CD8-positive, alpha-beta memory T cell (primary cell): Measurements from ENCODE around the gene PRM1. TPM values are rescaled to one million over a fixed set of nuclear protein-coding genes. Genes with fewer than 3 reads are reported as not detected.

Experiments used
- CTCF ChIA-PET: fragments of 350-600 bp; sonication (Branson Sonifier 250); formaldehyde crosslinking; loops from one replicate; lab custom pipeline; 2021; ENCODE audit warnings: antibody characterized with exemption; lab: Charles Lee
- POLR2A ChIA-PET: fragments of 350-600 bp; sonication (Branson Sonifier 250); formaldehyde crosslinking; loops from one replicate; lab custom pipeline; 2021; ENCODE audit warnings: antibody characterized with exemption; lab: Charles Lee
- DNase-seq, 5 donors: peaks; one replicate each; pipeline versions ENCODE4 v3.0.0 to v3.0.0-alpha.2; 2020 to 2022; ENCODE audit warnings: mixed read lengths in 1 of 5
- H3K27ac ChIP-seq: one replicate; pipeline ENCODE4 v1.7.0; 2013; ENCODE audit warnings: low read depth, mild to moderate bottlenecking, low read length, moderate library complexity
- H3K27me3 ChIP-seq: 2 replicates; pipeline ENCODE4 v1.7.0; 2013; ENCODE audit warnings: low read length, mild to moderate bottlenecking; ENCODE audit not compliant: insufficient read depth, poor library complexity, severe bottlenecking
- H3K36me3 ChIP-seq: 2 replicates; pipeline ENCODE4 v1.7.0; 2013; ENCODE audit warnings: mild to moderate bottlenecking, low read length, moderate library complexity; ENCODE audit not compliant: insufficient read depth
- H3K4me1 ChIP-seq: 2 replicates; pipeline ENCODE4 v1.7.0; 2013; ENCODE audit warnings: mild to moderate bottlenecking, low read length, moderate library complexity; ENCODE audit not compliant: insufficient read depth
- H3K4me3 ChIP-seq: 2 replicates; pipeline ENCODE4 v1.7.0; 2013; ENCODE audit warnings: mild to moderate bottlenecking, low read length
- H3K9me3 ChIP-seq: 2 replicates; pipeline ENCODE4 v1.7.0; 2013; ENCODE audit warnings: mild to moderate bottlenecking, low read length
- H3K27ac Mint-ChIP-seq, 8 donors: one replicate each; pipeline ENCODE4 v1.8.0; 2020 to 2021; ENCODE audit warnings: mixed read lengths in 8 of 8, mild to moderate bottlenecking in 6 of 8, inconsistent platforms in 3 of 8, moderate library complexity in 3 of 8
- H3K27me3 Mint-ChIP-seq, 2 donors: one replicate each; pipeline ENCODE4 v1.8.0; 2020 to 2021; ENCODE audit warnings: mixed read lengths in 2 of 2, mild to moderate bottlenecking in 1 of 2, moderate library complexity in 1 of 2
- H3K36me3 Mint-ChIP-seq, 3 donors: one replicate each; pipeline ENCODE4 v1.8.0; 2020 to 2021; ENCODE audit warnings: mixed read lengths in 3 of 3, inconsistent platforms in 1 of 3, mild to moderate bottlenecking in 1 of 3
- H3K4me1 Mint-ChIP-seq, 3 donors: one replicate each; pipeline ENCODE4 v1.8.0; 2020 to 2021; ENCODE audit warnings: mixed read lengths in 3 of 3, inconsistent platforms in 1 of 3, mild to moderate bottlenecking in 1 of 3
- H3K4me3 Mint-ChIP-seq, 7 donors: one replicate each; pipeline ENCODE4 v1.8.0; 2020 to 2021; ENCODE audit warnings: mixed read lengths in 7 of 7, mild to moderate bottlenecking in 6 of 7, moderate library complexity in 4 of 7, inconsistent platforms in 2 of 7
- H3K9me3 Mint-ChIP-seq, 5 donors: one replicate each; pipeline ENCODE4 v1.8.0; 2020 to 2022; ENCODE audit warnings: mixed read lengths in 5 of 5, mild to moderate bottlenecking in 3 of 5, moderate library complexity in 2 of 5, inconsistent platforms in 1 of 5
- polyA plus RNA-seq: library from polyadenylated mRNA; unstranded; fragments of 300-500 nt; fragmentation: Illumina TruSeq; gene quantifications from one replicate; pipeline ENCODE4 v1.2.3, GENCODE V29; 2021
- total RNA-seq, 2 experiments: library from RNA; stranded (reverse); gene quantifications; one replicate each; pipeline ENCODE4 v1.2.3, GENCODE V29; 2021

The PRM1 gene
- total and polyA plus RNA-seq, 3 experiments from 2014 or later: not detected

- H3K4me3 ChIP-seq: no peak overlapping the region
- no peaks in the 10 kb centered on the region for H3K36me3 ChIP-seq
- H3K9me3 Mint-ChIP-seq: no peaks in the 10 kb centered on the region
- no peaks in the 10 kb centered on the region for H3K27me3 Mint-ChIP-seq
- peaks cover 28 to 50% (median 44%) of the 10 kb centered on the region in 3 donors for H3K4me1 Mint-ChIP-seq
- peak in 3 of 5 donors; percentile 62 to 73 (median 72) for DNase-seq
- H3K36me3 Mint-ChIP-seq: peaks cover 0 to 1% (median 0%) of the 10 kb centered on the region in 3 donors
- H3K4me1 ChIP-seq: peaks cover 27% of the 10 kb centered on the region
- CTCF ChIA-PET: interaction anchor here (0.9 to 3.2 kb wide), 3 partner anchors 13 to 56 kb away, joined by 3 to 8 read pairs (median 5); partner anchors contain the start of gene SOCS1
- POLR2A ChIA-PET: interaction anchor here (0.8 kb wide), 1 partner anchor 55 kb away, joined by 3 read pairs; the partner anchor contains the start of gene SOCS1
- H3K4me3 Mint-ChIP-seq: peak overlapping the region; percentile 52 to 90 (median 73)
- no peaks in the 10 kb centered on the region for H3K9me3 ChIP-seq
- no peak overlapping the region for H3K27ac ChIP-seq
- peak overlapping the region; percentile 21 to 95 (median 90) for H3K27ac Mint-ChIP-seq
- no peaks in the 10 kb centered on the region for H3K27me3 ChIP-seq
Observed at GRCh38 chr16:11310997-11311561, 29.9 kb upstream of the PRM1 start.

- DNase-seq: no peak
- POLR2A ChIA-PET: interaction anchor here (0.8 kb wide), 1 partner anchor 55 kb away, joined by 3 read pairs; the partner anchor contains the start of gene SOCS1
- Mint-ChIP-seq H3K4me1 (peaks cover 28 to 50% (median 44%) of the 10 kb centered on the region in 3 donors), H3K4me3 (peak overlapping the region in 2 of 7 donors; percentile 77 to 90), H3K27me3 (no peaks in the 10 kb centered on the region), H3K27ac (peak overlapping the region in 7 of 8 donors; percentile 21 to 95 (median 90)), H3K9me3 (no peaks in the 10 kb centered on the region), H3K36me3 (peaks cover 0 to 1% (median 0%) of the 10 kb centered on the region in 3 donors)
- Histone ChIP-seq H3K4me1 (peaks cover 27% of the 10 kb centered on the region), H3K36me3 (no peaks in the 10 kb centered on the region), H3K4me3 (no peak overlapping the region), H3K27me3 (no peaks in the 10 kb centered on the region), H3K9me3 (no peaks in the 10 kb centered on the region), H3K27ac (no peak overlapping the region)
- CTCF ChIA-PET: interaction anchor here (0.9 to 3.2 kb wide), 3 partner anchors 12 to 55 kb away, joined by 3 to 8 read pairs (median 5); partner anchors contain the start of gene SOCS1
Observed at GRCh38 chr16:11310634-11310977, 29.5 kb upstream of the PRM1 start.

GRCh38 chr16:11309895-11310633, 28.9 kb upstream of the PRM1 start:
- peaks cover 0 to 1% (median 0%) of the 10 kb centered on the region in 3 donors for H3K36me3 Mint-ChIP-seq
- ChIA-PET POLR2A (interaction anchor here (0.8 kb wide), 1 partner anchor 54 kb away, joined by 3 read pairs; the partner anchor contains the start of gene SOCS1), CTCF (interaction anchor here (0.9 to 3.2 kb wide), 2 partner anchors 12 to 55 kb away, joined by 5 to 8 read pairs; partner anchors contain the start of gene SOCS1)
- peaks cover 0 to 1% of the 10 kb centered on the region in 2 donors for H3K27me3 Mint-ChIP-seq
- no peak overlapping the region for H3K4me3 ChIP-seq
- no peak overlapping the region for H3K27ac ChIP-seq
- H3K4me1 ChIP-seq: peaks cover 27% of the 10 kb centered on the region
- H3K4me1 Mint-ChIP-seq: peaks cover 28 to 50% (median 44%) of the 10 kb centered on the region in 3 donors
- H3K9me3 ChIP-seq: no peaks in the 10 kb centered on the region
- DNase-seq: no peak
- peak overlapping the region in 1 of 7 donors; percentile 74 for H3K4me3 Mint-ChIP-seq
- H3K27ac Mint-ChIP-seq: peak overlapping the region in 4 of 8 donors; percentile 2 to 95 (median 54)
- H3K9me3 Mint-ChIP-seq: no peaks in the 10 kb centered on the region
- H3K36me3 ChIP-seq: no peaks in the 10 kb centered on the region
- H3K27me3 ChIP-seq: no peaks in the 10 kb centered on the region

- no peaks in the 10 kb centered on the region for H3K27me3 ChIP-seq
- no peak overlapping the region for H3K27ac ChIP-seq
- Mint-ChIP-seq H3K4me3 (no peak overlapping the region), H3K4me1 (peaks cover 25 to 50% (median 43%) of the 10 kb centered on the region in 3 donors), H3K27me3 (peaks cover 0 to 4% of the 10 kb centered on the region in 2 donors), H3K9me3 (no peaks in the 10 kb centered on the region), H3K27ac (peak overlapping the region in 1 of 8 donors; percentile 54), H3K36me3 (peaks cover 0 to 1% (median 0%) of the 10 kb centered on the region in 3 donors)
- peaks cover 27% of the 10 kb centered on the region for H3K4me1 ChIP-seq
- no peak overlapping the region for H3K4me3 ChIP-seq
- H3K9me3 ChIP-seq: no peaks in the 10 kb centered on the region
- POLR2A ChIA-PET: no interaction called here
- no peaks in the 10 kb centered on the region for H3K36me3 ChIP-seq
- CTCF ChIA-PET: interaction anchor here (3.2 kb wide), 1 partner anchor 53 kb away, joined by 8 read pairs; the partner anchor contains the start of gene SOCS1
- DNase-seq: no peak
Observed at GRCh38 chr16:11308493-11309283, 27.6 kb upstream of the PRM1 start.

GRCh38 chr16:11307639-11308492, 26.7 kb upstream of the PRM1 start:
- peaks cover 0 to 4% of the 10 kb centered on the region in 2 donors for H3K27me3 Mint-ChIP-seq

GRCh38 chr16:11306997-11307638, 26.0 kb upstream of the PRM1 start:
- Histone ChIP-seq H3K36me3 (no peaks in the 10 kb centered on the region), H3K9me3 (no peaks in the 10 kb centered on the region), H3K27ac (no peak overlapping the region), H3K4me3 (no peak overlapping the region), H3K4me1 (peaks cover 17% of the 10 kb centered on the region), H3K27me3 (no peaks in the 10 kb centered on the region)
- Mint-ChIP-seq H3K27me3 (peaks cover 0 to 4% of the 10 kb centered on the region in 2 donors), H3K27ac (no peak overlapping the region), H3K4me1 (peaks cover 16 to 34% (median 29%) of the 10 kb centered on the region in 3 donors), H3K4me3 (no peak overlapping the region), H3K36me3 (peaks cover 0 to 1% (median 0%) of the 10 kb centered on the region in 3 donors), H3K9me3 (no peaks in the 10 kb centered on the region)
- ChIA-PET CTCF (no interaction called here), POLR2A (no interaction called here)
- DNase-seq: no peak

More at GRCh38 chr16:11307639-11308492, 26.7 kb upstream of the PRM1 start:
- CTCF ChIA-PET: interaction anchor here (3.2 kb wide), 1 partner anchor 52 kb away, joined by 8 read pairs; the partner anchor contains the start of gene SOCS1
- DNase-seq: no peak
- peaks cover 25% of the 10 kb centered on the region for H3K4me1 ChIP-seq
- no peak overlapping the region for H3K4me3 ChIP-seq
- Mint-ChIP-seq H3K4me1 (peaks cover 21 to 42% (median 35%) of the 10 kb centered on the region in 3 donors), H3K27ac (peak overlapping the region in 2 of 8 donors; percentile 29 to 41), H3K4me3 (no peak overlapping the region), H3K36me3 (peaks cover 0 to 1% (median 0%) of the 10 kb centered on the region in 3 donors), H3K9me3 (no peaks in the 10 kb centered on the region)
- no peak overlapping the region for H3K27ac ChIP-seq
- H3K9me3 ChIP-seq: no peaks in the 10 kb centered on the region
- no peaks in the 10 kb centered on the region for H3K36me3 ChIP-seq
- POLR2A ChIA-PET: no interaction called here
- no peaks in the 10 kb centered on the region for H3K27me3 ChIP-seq
